Uterus (tissue), 4 donors: ENCODE data around the gene ACRBP. TPM values are rescaled to one million over a fixed set of nuclear protein-coding genes. Genes with fewer than 3 reads are reported as not detected.
A peak's percentile ranks its signal among the peaks of the same experiment; 100 is the strongest.

ENCODE experiments used
- DNase-seq, 2 donors: peaks; one replicate each; pipeline ENCODE4 v3.0.0-alpha.2; 2019 to 2020
- H3K27ac ChIP-seq, 2 donors: fragments of 200-600 bp; sonication (generic); 1 replicate in 1 of 2; 2 replicates in 1 of 2; pipeline ENCODE4 v1.5.1; 2016 to 2018
- H3K27me3 ChIP-seq, 2 donors: fragments of 200-600 bp; sonication (generic); one replicate each; pipeline ENCODE4 v1.5.1; 2018 to 2019; ENCODE audit warnings: control low read depth in 1 of 2
- H3K36me3 ChIP-seq, 2 donors: fragments of 200-600 bp; sonication (generic); one replicate each; pipeline ENCODE4 v1.5.1; 2019; ENCODE audit warnings: control low read depth in 1 of 2
- H3K4me1 ChIP-seq, 2 donors: fragments of 200-600 bp; sonication (generic); one replicate each; pipeline ENCODE4 v1.5.1; 2018 to 2019; ENCODE audit warnings: control low read depth in 1 of 2
- H3K4me3 ChIP-seq, 2 donors: fragments of 200-600 bp; sonication (generic); 1 replicate in 1 of 2; 2 replicates in 1 of 2; pipeline ENCODE4 v1.5.1; 2018 to 2019; ENCODE audit warnings: mild to moderate bottlenecking in 1 of 2
- H3K9me3 ChIP-seq, 2 donors: fragments of 200-600 bp; sonication (generic); one replicate each; pipeline ENCODE4 v1.5.1; 2019; ENCODE audit warnings: control low read depth in 1 of 2
- POLR2A ChIP-seq, 2 donors: fragments of 450-650 bp; IDR thresholded peaks; one replicate each; pipeline ENCODE4 v1.6.1; 2016; ENCODE audit warnings: antibody characterized with exemption in 2 of 2, mild to moderate bottlenecking in 1 of 2, moderate library complexity in 1 of 2
- intact Hi-C: fragments of 100-400 bp; cut with DNase I; formaldehyde crosslinking; loops from one replicate; pipeline ENCODE4 v1.15.1; 2023; ENCODE audit warnings: low total_unique reads
- total RNA-seq, 4 donors: library from RNA; depleted of rRNA in 3 of 4; stranded (reverse); fragments of >200 nt in 3 of 4; gene quantifications; one replicate each; pipeline versions ENCODE4 v1.1.0 to v1.2.4, GENCODE V29; 2014 to 2023
- TF ChIP-seq, protein P1 (sequence below), 4 experiments: fragments of 200-600 bp in 2 of 4; fragments of 450-650 bp in 2 of 4; sonication (generic) in 2 of 4; IDR thresholded peaks; one replicate each; pipeline ENCODE4 v1.5.1; 2016 to 2019; ENCODE audit warnings: antibody characterized with exemption in 4 of 4, mild to moderate bottlenecking in 2 of 4, moderate library complexity in 1 of 4
- donor health status: DM: yes; HTN: yes; CAD: no.

The ACRBP gene
- total RNA-seq, 4 donors from 2014 or later = 0.35 to 1.6 (median 1.5) TPM; not detected in 1

DNA sequence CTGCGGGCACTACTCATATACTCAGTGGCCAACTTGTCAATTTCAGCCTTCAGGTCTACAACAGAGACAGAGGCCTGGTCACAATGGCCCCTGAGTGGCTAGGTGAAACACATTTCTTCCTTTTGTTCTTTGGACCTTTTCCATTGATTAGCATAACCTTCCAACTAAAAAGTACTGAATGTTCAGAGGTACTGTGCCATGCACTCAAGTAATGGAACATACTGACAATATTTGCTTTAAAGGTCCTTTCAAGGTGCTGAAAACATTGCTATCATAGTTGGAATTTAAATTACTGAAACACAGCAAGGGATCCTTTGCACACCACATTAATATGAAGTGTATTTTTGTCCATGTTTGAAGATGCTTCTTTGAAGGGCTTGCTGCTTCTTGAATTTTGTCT is 6.1 kb upstream of the ACRBP start:
- Histone ChIP-seq H3K4me1 (no peaks in the 10 kb centered on the region), H3K4me3 (no peak overlapping the region), H3K27ac (no peak overlapping the region), H3K9me3 (no peaks in the 10 kb centered on the region), H3K36me3 (no peaks in the 10 kb centered on the region), H3K27me3 (no peaks in the 10 kb centered on the region)
- TF ChIP-seq, protein P1, sequence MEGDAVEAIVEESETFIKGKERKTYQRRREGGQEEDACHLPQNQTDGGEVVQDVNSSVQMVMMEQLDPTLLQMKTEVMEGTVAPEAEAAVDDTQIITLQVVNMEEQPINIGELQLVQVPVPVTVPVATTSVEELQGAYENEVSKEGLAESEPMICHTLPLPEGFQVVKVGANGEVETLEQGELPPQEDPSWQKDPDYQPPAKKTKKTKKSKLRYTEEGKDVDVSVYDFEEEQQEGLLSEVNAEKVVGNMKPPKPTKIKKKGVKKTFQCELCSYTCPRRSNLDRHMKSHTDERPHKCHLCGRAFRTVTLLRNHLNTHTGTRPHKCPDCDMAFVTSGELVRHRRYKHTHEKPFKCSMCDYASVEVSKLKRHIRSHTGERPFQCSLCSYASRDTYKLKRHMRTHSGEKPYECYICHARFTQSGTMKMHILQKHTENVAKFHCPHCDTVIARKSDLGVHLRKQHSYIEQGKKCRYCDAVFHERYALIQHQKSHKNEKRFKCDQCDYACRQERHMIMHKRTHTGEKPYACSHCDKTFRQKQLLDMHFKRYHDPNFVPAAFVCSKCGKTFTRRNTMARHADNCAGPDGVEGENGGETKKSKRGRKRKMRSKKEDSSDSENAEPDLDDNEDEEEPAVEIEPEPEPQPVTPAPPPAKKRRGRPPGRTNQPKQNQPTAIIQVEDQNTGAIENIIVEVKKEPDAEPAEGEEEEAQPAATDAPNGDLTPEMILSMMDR (IDR thresholded peaks at IDR 0.05) = no peak
- no peak for TF ChIP-seq POLR2A (IDR thresholded peaks at IDR 0.05)
- intact Hi-C loops = no loop called here
- no peak for DNase-seq

DNA sequence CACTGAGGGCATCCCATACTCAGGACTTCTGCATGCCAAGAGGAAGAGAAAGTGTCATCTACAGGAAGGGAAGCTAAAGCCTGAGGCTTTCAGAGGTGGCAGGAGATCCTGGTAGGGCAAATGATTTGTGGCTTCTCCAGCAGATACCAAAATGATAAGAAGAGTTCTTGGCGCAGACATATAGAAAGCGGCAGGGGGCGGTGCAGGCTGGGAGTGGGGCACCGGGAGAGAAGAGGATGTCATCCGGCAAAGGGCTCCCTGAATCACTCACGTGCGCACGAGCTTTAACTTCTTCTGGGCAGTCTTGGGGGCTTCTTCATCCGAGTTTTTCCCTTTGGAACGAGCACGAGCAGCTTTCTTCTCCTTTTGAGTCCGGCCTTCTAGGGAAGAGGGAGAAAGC is 5.2 kb upstream of the ACRBP start:
- no peak for TF ChIP-seq POLR2A (IDR thresholded peaks at IDR 0.05)
- TF ChIP-seq, protein P1 (IDR thresholded peaks at IDR 0.05) = no peak
- intact Hi-C loops = no loop called here
- H3K36me3 ChIP-seq = no peaks in the 10 kb centered on the region
- no peaks in the 10 kb centered on the region for H3K9me3 ChIP-seq
- no peak overlapping the region for H3K4me3 ChIP-seq
- H3K27ac ChIP-seq = no peak overlapping the region
- H3K4me1 ChIP-seq = no peaks in the 10 kb centered on the region
- no peak for DNase-seq
- no peaks in the 10 kb centered on the region for H3K27me3 ChIP-seq

DNA sequence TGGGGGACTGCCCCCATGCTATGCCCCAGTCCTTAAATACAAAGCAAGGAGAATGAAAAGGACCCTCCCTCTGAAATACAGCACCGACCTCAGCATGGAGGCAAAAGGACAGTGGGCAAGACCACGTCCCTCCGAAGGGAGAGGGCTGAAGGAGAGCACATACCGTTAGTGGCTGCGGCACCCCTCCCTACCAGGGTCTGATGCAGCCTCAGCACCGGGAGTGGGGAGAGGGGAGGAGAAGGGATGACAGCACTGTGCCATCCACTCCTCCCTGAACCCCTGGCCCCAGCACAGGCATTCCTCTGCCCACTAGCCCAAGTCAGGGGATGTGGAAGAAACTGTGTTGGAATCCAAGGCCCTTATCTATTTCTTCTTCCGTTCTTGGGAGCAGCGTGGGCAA is 3.6 kb upstream of the ACRBP start:
- no peak overlapping the region for H3K27ac ChIP-seq
- no peak overlapping the region for H3K4me3 ChIP-seq
- TF ChIP-seq POLR2A (IDR thresholded peaks at IDR 0.05) = no peak
- TF ChIP-seq, protein P1 (IDR thresholded peaks at IDR 0.05) = no peak
- no peaks in the 10 kb centered on the region for H3K4me1 ChIP-seq
- no peaks in the 10 kb centered on the region for H3K27me3 ChIP-seq
- intact Hi-C loops = no loop called here
- no peaks in the 10 kb centered on the region for H3K36me3 ChIP-seq
- H3K9me3 ChIP-seq = no peaks in the 10 kb centered on the region
- DNase-seq = no peak

GRCh38 chr12:6646276-6647082 is 753 bp downstream of the ACRBP start:
- H3K36me3 ChIP-seq = no peaks in the 10 kb centered on the region
- intact Hi-C loops = no loop called here
- no peaks in the 10 kb centered on the region for H3K4me1 ChIP-seq
- no peak for DNase-seq
- no peaks in the 10 kb centered on the region for H3K9me3 ChIP-seq
- H3K27ac ChIP-seq = peak overlapping the region; percentile 36 to 48
- H3K4me3 ChIP-seq = peak overlapping the region; percentile 21 to 37
- no peak for TF ChIP-seq POLR2A (IDR thresholded peaks at IDR 0.05)
- TF ChIP-seq, protein P1 (IDR thresholded peaks at IDR 0.05) = no peak
- no peaks in the 10 kb centered on the region for H3K27me3 ChIP-seq

GRCh38 chr12:6644903-6645302 is 2.3 kb downstream of the ACRBP start:
- Histone ChIP-seq H3K4me1 (no peaks in the 10 kb centered on the region), H3K27me3 (no peaks in the 10 kb centered on the region), H3K36me3 (no peaks in the 10 kb centered on the region), H3K27ac (no peak overlapping the region), H3K4me3 (no peak overlapping the region), H3K9me3 (no peaks in the 10 kb centered on the region)
- DNase-seq = peak; percentile 45 to 48
- intact Hi-C loops = no loop called here
- no peak for TF ChIP-seq POLR2A (IDR thresholded peaks at IDR 0.05)
- TF ChIP-seq, protein P1 (IDR thresholded peaks at IDR 0.05) = peak; percentile 38 to 54 (median 44)
